RWPE2 (cell line): ENCODE data around the gene HJV.

Source experiments
- ATAC-seq: fragments of 200-7000 bp; cut with Tn5 transposase; 3 replicates; pipeline ENCODE4 v1.9.1; 2021; ENCODE audit warnings: low read depth
- DNase-seq: peaks from one replicate; pipeline ENCODE4 v3.0.0-alpha.2; 2020; ENCODE audit warnings: low spot score
- H3K27ac ChIP-seq: fragments of 450-650 bp; 2 replicates; pipeline ENCODE4 v1.5.1; 2017; ENCODE audit warnings: mild to moderate bottlenecking; ENCODE audit not compliant: poor library complexity, severe bottlenecking
- H3K27me3 ChIP-seq: fragments of 250-450 bp; sonication (Bioruptor Pico); 2 replicates; pipeline ENCODE4 v1.5.1; 2021; ENCODE audit warnings: mild to moderate bottlenecking, moderate library complexity; ENCODE audit not compliant: insufficient read depth, poor library complexity, severe bottlenecking
- H3K36me3 ChIP-seq: fragments of 250-450 bp; sonication (Bioruptor Pico); 2 replicates; pipeline ENCODE4 v1.5.1; 2020; ENCODE audit warnings: low read depth, mild to moderate bottlenecking, moderate library complexity
- H3K4me1 ChIP-seq: fragments of 250-450 bp; sonication (Bioruptor Pico); 2 replicates; pipeline ENCODE4 v1.5.1; 2021; ENCODE audit warnings: mild to moderate bottlenecking, moderate library complexity; ENCODE audit not compliant: insufficient read depth, poor library complexity, severe bottlenecking
- H3K4me3 ChIP-seq: fragments of 250-450 bp; sonication (Bioruptor Pico); 2 replicates; pipeline ENCODE4 v1.5.1; 2021; ENCODE audit warnings: mild to moderate bottlenecking, moderate library complexity; ENCODE audit not compliant: severe bottlenecking
- H3K9me3 ChIP-seq: fragments of 250-450 bp; sonication (Bioruptor Pico); 2 replicates; pipeline ENCODE4 v1.5.1; 2021; ENCODE audit warnings: mild to moderate bottlenecking, moderate library complexity; ENCODE audit not compliant: severe bottlenecking
- TF ChIP-seq, protein P1 (sequence below): fragments of 450-650 bp; IDR thresholded peaks from one replicate; pipeline ENCODE4 v1.5.1; 2017; ENCODE audit warnings: mild to moderate bottlenecking, moderate library complexity; ENCODE audit not compliant: poor library complexity, severe bottlenecking

The HJV gene

DNA sequence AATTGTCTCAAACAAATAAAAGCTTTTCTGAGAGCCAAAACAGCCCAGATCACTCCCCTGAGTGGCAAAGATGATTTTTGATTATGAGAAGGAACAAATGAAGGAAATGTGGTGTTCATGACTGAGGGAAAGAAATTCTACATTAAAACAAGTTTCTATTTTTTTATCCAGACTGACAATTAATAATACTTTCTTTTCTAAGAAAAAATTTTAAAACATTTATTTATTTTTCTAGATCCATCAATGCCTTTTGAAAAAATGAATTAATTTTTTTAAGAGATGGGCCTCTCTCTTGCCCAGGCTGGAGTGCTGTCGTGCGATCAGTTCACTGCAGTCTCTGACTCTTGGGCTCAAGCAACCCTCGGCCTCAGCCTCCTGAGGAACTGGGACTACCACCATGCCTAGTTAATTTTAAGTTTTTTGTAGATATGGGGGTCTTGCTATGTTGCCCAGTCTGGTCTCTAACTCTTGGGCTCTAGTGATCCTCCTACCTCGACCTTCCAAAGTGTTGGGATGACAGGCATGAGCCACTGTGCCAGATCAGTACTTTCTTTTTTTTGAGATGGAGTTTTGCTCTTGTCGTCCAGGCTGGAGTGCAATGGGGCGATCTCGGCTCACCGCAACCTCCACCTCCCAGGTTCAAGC, 13.9 kb downstream of the HJV start:
- H3K27ac ChIP-seq = peak overlapping the region; percentile 13
- TF ChIP-seq, protein P1, sequence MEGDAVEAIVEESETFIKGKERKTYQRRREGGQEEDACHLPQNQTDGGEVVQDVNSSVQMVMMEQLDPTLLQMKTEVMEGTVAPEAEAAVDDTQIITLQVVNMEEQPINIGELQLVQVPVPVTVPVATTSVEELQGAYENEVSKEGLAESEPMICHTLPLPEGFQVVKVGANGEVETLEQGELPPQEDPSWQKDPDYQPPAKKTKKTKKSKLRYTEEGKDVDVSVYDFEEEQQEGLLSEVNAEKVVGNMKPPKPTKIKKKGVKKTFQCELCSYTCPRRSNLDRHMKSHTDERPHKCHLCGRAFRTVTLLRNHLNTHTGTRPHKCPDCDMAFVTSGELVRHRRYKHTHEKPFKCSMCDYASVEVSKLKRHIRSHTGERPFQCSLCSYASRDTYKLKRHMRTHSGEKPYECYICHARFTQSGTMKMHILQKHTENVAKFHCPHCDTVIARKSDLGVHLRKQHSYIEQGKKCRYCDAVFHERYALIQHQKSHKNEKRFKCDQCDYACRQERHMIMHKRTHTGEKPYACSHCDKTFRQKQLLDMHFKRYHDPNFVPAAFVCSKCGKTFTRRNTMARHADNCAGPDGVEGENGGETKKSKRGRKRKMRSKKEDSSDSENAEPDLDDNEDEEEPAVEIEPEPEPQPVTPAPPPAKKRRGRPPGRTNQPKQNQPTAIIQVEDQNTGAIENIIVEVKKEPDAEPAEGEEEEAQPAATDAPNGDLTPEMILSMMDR = peak; percentile 68
- H3K4me1 ChIP-seq = peaks cover 3% of the 10 kb centered on the region
- no peaks in the 10 kb centered on the region for H3K9me3 ChIP-seq
- DNase-seq (no peak), ATAC-seq (no peak)
- no peak overlapping the region for H3K4me3 ChIP-seq
- no peaks in the 10 kb centered on the region for H3K27me3 ChIP-seq
- H3K36me3 ChIP-seq = no peaks in the 10 kb centered on the region

- ATAC-seq = no peak
- Histone ChIP-seq H3K9me3 (no peaks in the 10 kb centered on the region), H3K36me3 (no peaks in the 10 kb centered on the region), H3K4me1 (peaks cover 22% of the 10 kb centered on the region), H3K27me3 (no peaks in the 10 kb centered on the region), H3K4me3 (no peak overlapping the region), H3K27ac (no peak overlapping the region)
- TF ChIP-seq, protein P1 = no peak
- no peak for DNase-seq
These were observed 19.8 kb downstream of the HJV start for GRCh38 chr1:146001709-146002108.

GRCh38 chr1:145999321-146000024, 22.1 kb downstream of the HJV start:
- no peak for DNase-seq
- TF ChIP-seq, protein P1 = no peak
- peaks cover 22% of the 10 kb centered on the region for H3K4me1 ChIP-seq
- H3K27ac ChIP-seq = peak overlapping the region; percentile 17
- ATAC-seq = no peak
- H3K36me3 ChIP-seq = peaks cover 17% of the 10 kb centered on the region
- no peaks in the 10 kb centered on the region for H3K27me3 ChIP-seq
- no peaks in the 10 kb centered on the region for H3K9me3 ChIP-seq
- no peak overlapping the region for H3K4me3 ChIP-seq

- ATAC-seq (no peak), DNase-seq (no peak)
- Histone ChIP-seq H3K4me1 (peaks cover 32% of the 10 kb centered on the region), H3K4me3 (no peak overlapping the region), H3K9me3 (no peaks in the 10 kb centered on the region), H3K27ac (peak overlapping the region; percentile 91), H3K36me3 (peaks cover 35% of the 10 kb centered on the region), H3K27me3 (no peaks in the 10 kb centered on the region)
- TF ChIP-seq, protein P1 = no peak
These were observed 23.9 kb downstream of the HJV start for GRCh38 chr1:145997718-145998023.

- peaks cover 32% of the 10 kb centered on the region for H3K4me1 ChIP-seq
- peaks cover 41% of the 10 kb centered on the region for H3K36me3 ChIP-seq
- DNase-seq (no peak), ATAC-seq (peak; percentile 26)
- peak overlapping the region; percentile 54 for H3K4me3 ChIP-seq
- TF ChIP-seq, protein P1 = no peak
- H3K9me3 ChIP-seq = no peaks in the 10 kb centered on the region
- no peaks in the 10 kb centered on the region for H3K27me3 ChIP-seq
- H3K27ac ChIP-seq = peak overlapping the region; percentile 91
These were observed 24.4 kb downstream of the HJV start for GRCh38 chr1:145997016-145997717.
